ENCODE measurements around the gene ZNF281. TPM values are rescaled to one million over a fixed set of nuclear protein-coding genes. Genes with fewer than 3 reads are reported as not detected.

Gene ZNF281
- total RNA-seq, 1 donor from 2014 or later: 36.5 TPM

DNA sequence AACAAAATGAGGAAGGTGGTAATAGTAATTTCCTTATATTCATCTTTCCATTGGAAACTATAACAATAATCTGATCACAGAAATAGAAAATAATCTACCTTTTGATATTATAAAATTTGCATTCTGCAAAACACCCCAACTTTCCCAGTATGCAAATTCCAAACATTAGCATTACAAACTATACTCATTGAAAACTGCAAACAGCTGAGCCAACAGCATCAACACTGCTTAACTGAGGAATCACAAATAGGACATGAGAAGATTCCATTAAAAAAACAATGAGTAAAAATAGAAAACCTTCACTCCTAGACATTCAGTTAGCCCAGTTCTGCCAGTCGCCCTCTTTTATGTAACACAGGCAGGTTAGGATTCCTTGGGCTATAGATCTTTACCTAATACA lies 18.1 kb downstream of the ZNF281 start:
- DNase-seq (ENCODE audit: low read depth, low spot score): no peak
- H3K4me1 Mint-ChIP-seq: peaks cover 4% of the 10 kb centered on the region
- no peak overlapping the region for H3K4me3 Mint-ChIP-seq
- TF ChIP-seq, protein P1, sequence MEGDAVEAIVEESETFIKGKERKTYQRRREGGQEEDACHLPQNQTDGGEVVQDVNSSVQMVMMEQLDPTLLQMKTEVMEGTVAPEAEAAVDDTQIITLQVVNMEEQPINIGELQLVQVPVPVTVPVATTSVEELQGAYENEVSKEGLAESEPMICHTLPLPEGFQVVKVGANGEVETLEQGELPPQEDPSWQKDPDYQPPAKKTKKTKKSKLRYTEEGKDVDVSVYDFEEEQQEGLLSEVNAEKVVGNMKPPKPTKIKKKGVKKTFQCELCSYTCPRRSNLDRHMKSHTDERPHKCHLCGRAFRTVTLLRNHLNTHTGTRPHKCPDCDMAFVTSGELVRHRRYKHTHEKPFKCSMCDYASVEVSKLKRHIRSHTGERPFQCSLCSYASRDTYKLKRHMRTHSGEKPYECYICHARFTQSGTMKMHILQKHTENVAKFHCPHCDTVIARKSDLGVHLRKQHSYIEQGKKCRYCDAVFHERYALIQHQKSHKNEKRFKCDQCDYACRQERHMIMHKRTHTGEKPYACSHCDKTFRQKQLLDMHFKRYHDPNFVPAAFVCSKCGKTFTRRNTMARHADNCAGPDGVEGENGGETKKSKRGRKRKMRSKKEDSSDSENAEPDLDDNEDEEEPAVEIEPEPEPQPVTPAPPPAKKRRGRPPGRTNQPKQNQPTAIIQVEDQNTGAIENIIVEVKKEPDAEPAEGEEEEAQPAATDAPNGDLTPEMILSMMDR (conservative IDR thresholded peaks at IDR 0.05): no peak
- H3K9me3 Mint-ChIP-seq: no peaks in the 10 kb centered on the region
- no peaks in the 10 kb centered on the region for H3K27me3 Mint-ChIP-seq (ENCODE audit: low read depth)
- no peaks in the 10 kb centered on the region for H3K36me3 Mint-ChIP-seq (ENCODE audit: low read depth)
- no peak overlapping the region for H3K27ac Mint-ChIP-seq (ENCODE audit: unreplicated experiment)

DNA sequence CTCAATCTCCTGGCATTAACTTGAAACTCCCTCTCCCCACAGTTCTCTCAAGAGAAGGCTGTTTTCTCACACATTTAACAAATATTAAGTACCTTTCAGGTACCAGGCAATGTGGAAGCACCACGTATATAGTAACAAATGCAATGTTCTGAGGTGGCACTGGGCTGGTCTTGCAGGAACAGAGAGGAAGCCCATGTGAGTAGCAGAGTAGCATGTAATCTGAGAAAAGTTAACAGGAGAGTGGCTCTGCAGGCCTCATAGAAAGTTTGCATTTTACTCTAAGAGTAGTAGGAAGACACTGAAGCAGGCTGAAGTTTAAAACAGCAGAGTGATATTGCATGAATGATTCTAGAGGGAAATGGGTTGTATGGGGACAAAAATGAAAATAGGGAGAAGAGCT lies 21.0 kb downstream of the ZNF281 start:
- H3K4me3 Mint-ChIP-seq: no peak overlapping the region
- TF ChIP-seq, protein P1 (conservative IDR thresholded peaks at IDR 0.05): no peak
- H3K9me3 Mint-ChIP-seq: no peaks in the 10 kb centered on the region
- no peaks in the 10 kb centered on the region for H3K36me3 Mint-ChIP-seq (ENCODE audit: low read depth)
- H3K27me3 Mint-ChIP-seq (ENCODE audit: low read depth): no peaks in the 10 kb centered on the region
- H3K4me1 Mint-ChIP-seq: peaks cover 4% of the 10 kb centered on the region
- H3K27ac Mint-ChIP-seq (ENCODE audit: unreplicated experiment): no peak overlapping the region
- no peak for DNase-seq (ENCODE audit: low read depth, low spot score)

GRCh38 chr1:200386416-200386815 lies 23.4 kb downstream of the ZNF281 start:
- Mint-ChIP-seq H3K4me1 (no peaks in the 10 kb centered on the region), H3K27ac (ENCODE audit: unreplicated experiment) (no peak overlapping the region), H3K9me3 (no peaks in the 10 kb centered on the region), H3K27me3 (ENCODE audit: low read depth) (no peaks in the 10 kb centered on the region), H3K36me3 (ENCODE audit: low read depth) (no peaks in the 10 kb centered on the region), H3K4me3 (no peak overlapping the region)
- TF ChIP-seq, protein P1 (conservative IDR thresholded peaks at IDR 0.05): no peak
- DNase-seq (ENCODE audit: low read depth, low spot score): no peak

GRCh38 chr1:200384818-200385390 lies 24.9 kb downstream of the ZNF281 start:
- no peak for DNase-seq (ENCODE audit: low read depth, low spot score)
- no peak overlapping the region for H3K27ac Mint-ChIP-seq (ENCODE audit: unreplicated experiment)
- no peaks in the 10 kb centered on the region for H3K9me3 Mint-ChIP-seq
- H3K36me3 Mint-ChIP-seq (ENCODE audit: low read depth): no peaks in the 10 kb centered on the region
- H3K4me3 Mint-ChIP-seq: no peak overlapping the region
- H3K4me1 Mint-ChIP-seq: no peaks in the 10 kb centered on the region
- TF ChIP-seq, protein P1 (conservative IDR thresholded peaks at IDR 0.05): no peak
- no peaks in the 10 kb centered on the region for H3K27me3 Mint-ChIP-seq (ENCODE audit: low read depth)

DNA sequence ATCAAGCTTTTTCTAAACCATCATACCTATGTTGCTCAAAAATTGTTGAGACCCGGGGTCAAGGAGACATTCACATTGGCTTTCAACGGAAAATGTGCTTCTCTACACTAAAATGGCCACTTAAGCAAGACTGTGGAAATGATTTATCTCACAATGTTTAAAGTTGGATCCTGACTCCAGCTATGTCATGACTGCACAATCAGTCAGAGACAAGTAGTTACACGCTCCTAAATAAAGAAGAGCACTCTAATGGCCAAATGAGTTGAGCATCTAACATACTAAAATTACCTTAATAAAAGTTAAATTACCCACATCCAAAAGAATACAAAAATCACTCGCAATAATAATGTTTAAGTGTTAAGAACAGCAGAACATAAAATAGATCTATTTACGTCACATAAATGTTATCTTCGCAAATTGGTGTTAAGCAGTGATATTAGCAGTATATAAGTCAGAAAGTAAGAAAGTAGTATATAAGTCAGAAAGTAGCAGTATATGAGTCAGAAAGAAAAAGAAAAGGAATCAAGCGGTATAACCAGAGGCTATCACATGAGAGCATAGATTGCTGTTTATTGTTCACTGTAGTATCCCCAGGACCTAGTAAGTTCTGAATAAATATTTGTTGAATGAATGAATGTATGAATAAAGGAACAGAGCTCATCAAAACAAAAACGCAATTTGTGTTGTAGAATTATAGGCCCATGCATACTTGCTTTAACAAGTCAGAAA lies 28.4 kb downstream of the ZNF281 start:
- Mint-ChIP-seq H3K27ac (ENCODE audit: unreplicated experiment) (no peak overlapping the region), H3K9me3 (peaks cover 6% of the 10 kb centered on the region), H3K4me1 (no peaks in the 10 kb centered on the region), H3K36me3 (ENCODE audit: low read depth) (no peaks in the 10 kb centered on the region), H3K4me3 (no peak overlapping the region), H3K27me3 (ENCODE audit: low read depth) (no peaks in the 10 kb centered on the region)
- TF ChIP-seq, protein P1 (conservative IDR thresholded peaks at IDR 0.05): no peak
- no peak for DNase-seq (ENCODE audit: low read depth, low spot score)
